Parathyroid adenoma (tissue), 2 donors: Measurements from ENCODE around the gene SLC8A3.

Experiments used
- H2AFZ ChIP-seq: fragments of 300-600 bp; sonication (generic); one replicate; pipeline ENCODE4 v1.7.0; 2017; ENCODE audit warnings: antibody characterized with exemption, mild to moderate bottlenecking
- H3K27ac ChIP-seq: fragments of 300-600 bp; sonication (generic); one replicate; pipeline ENCODE4 v1.7.0; 2017
- H3K27me3 ChIP-seq: fragments of 300-600 bp; sonication (generic); one replicate; pipeline ENCODE4 v1.7.0; 2017; ENCODE audit warnings: low read length; ENCODE audit not compliant: control insufficient read depth, insufficient read depth
- H3K36me3 ChIP-seq: fragments of 300-600 bp; sonication (generic); one replicate; pipeline ENCODE4 v1.7.0; 2017; ENCODE audit warnings: low read length; ENCODE audit not compliant: control insufficient read depth, insufficient read depth
- H3K4me1 ChIP-seq: fragments of 300-600 bp; sonication (generic); one replicate; pipeline ENCODE4 v1.7.0; 2017; ENCODE audit warnings: control low read depth
- H3K4me2 ChIP-seq: fragments of 300-600 bp; sonication (generic); one replicate; pipeline ENCODE4 v1.7.0; 2017; ENCODE audit warnings: low read length
- H3K4me3 ChIP-seq: fragments of 300-600 bp; sonication (generic); one replicate; pipeline ENCODE4 v1.7.0; 2017; ENCODE audit warnings: low read depth, low read length
- H3K79me2 ChIP-seq: fragments of 300-600 bp; sonication (generic); one replicate; pipeline ENCODE4 v1.7.0; 2017; ENCODE audit warnings: control low read depth
- H3K9ac ChIP-seq: fragments of 300-600 bp; sonication (generic); one replicate; pipeline ENCODE4 v1.7.0; 2017; ENCODE audit warnings: mild to moderate bottlenecking
- H3K9me3 ChIP-seq: fragments of 300-600 bp; sonication (generic); one replicate; pipeline ENCODE4 v1.7.0; 2017; ENCODE audit warnings: low read length; ENCODE audit not compliant: control insufficient read depth
- TF ChIP-seq, protein P1 (sequence below): fragments of 300-600 bp; sonication (generic); IDR thresholded peaks from one replicate; pipeline ENCODE4 v1.7.0; 2017; ENCODE audit warnings: antibody characterized with exemption, mild to moderate bottlenecking
- donor health status: primary hyperparathyroidism.

SLC8A3 gene

DNA sequence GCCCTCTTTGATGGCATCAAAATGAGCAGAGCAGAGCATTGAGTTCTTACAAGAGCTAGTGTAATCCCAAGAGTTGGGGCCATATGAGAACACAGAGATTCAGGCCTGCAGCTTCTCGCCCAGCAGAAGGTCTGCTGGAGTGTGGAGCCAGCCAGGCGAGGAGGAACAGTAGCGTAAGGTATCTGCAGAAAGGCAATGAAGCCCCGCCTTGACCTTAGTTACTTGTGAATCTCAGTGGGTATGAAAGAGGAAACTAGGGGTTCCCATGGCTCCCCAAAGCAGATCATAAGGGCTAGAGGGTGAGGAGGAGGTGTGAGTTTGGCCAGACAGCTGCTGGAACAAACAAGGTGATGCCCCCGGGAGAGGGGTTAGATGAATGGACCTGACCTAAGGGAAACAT, 49.4 kb downstream of the SLC8A3 start:
- Histone ChIP-seq H3K36me3 (no peaks in the 10 kb centered on the region), H3K9me3 (no peaks in the 10 kb centered on the region), H3K4me1 (no peaks in the 10 kb centered on the region), H3K4me3 (no peak overlapping the region), H3K4me2 (no peak overlapping the region), H3K9ac (no peak overlapping the region), H3K79me2 (no peaks in the 10 kb centered on the region), H3K27me3 (no peaks in the 10 kb centered on the region), H2AFZ (no peak overlapping the region), H3K27ac (no peak overlapping the region)
- TF ChIP-seq, protein P1, sequence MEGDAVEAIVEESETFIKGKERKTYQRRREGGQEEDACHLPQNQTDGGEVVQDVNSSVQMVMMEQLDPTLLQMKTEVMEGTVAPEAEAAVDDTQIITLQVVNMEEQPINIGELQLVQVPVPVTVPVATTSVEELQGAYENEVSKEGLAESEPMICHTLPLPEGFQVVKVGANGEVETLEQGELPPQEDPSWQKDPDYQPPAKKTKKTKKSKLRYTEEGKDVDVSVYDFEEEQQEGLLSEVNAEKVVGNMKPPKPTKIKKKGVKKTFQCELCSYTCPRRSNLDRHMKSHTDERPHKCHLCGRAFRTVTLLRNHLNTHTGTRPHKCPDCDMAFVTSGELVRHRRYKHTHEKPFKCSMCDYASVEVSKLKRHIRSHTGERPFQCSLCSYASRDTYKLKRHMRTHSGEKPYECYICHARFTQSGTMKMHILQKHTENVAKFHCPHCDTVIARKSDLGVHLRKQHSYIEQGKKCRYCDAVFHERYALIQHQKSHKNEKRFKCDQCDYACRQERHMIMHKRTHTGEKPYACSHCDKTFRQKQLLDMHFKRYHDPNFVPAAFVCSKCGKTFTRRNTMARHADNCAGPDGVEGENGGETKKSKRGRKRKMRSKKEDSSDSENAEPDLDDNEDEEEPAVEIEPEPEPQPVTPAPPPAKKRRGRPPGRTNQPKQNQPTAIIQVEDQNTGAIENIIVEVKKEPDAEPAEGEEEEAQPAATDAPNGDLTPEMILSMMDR = no peak

DNA sequence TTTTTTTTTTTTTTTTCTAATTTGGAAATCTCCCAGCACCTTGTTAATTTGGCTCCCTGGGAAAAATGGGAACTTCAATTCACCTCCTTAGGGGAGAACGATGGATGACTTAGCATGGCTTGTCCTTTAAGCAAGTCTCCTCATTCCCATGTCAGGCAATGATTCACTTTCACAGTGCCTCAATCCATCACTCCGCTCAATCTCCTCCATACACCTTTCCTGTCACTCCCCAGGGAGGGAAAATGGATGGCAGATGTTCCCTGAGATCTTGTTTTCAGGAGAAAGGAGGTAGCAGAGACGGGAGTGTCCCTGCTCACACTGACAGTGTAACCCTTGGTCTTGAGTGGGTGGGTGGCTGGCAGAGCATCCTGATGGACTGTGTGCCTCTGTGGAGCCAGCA, 51.0 kb downstream of the SLC8A3 start:
- Histone ChIP-seq H3K27ac (no peak overlapping the region), H3K9me3 (no peaks in the 10 kb centered on the region), H3K36me3 (no peaks in the 10 kb centered on the region), H3K27me3 (no peaks in the 10 kb centered on the region), H3K79me2 (no peaks in the 10 kb centered on the region), H3K4me1 (no peaks in the 10 kb centered on the region), H2AFZ (no peak overlapping the region), H3K4me2 (no peak overlapping the region), H3K9ac (no peak overlapping the region), H3K4me3 (no peak overlapping the region)
- TF ChIP-seq, protein P1 = no peak

DNA sequence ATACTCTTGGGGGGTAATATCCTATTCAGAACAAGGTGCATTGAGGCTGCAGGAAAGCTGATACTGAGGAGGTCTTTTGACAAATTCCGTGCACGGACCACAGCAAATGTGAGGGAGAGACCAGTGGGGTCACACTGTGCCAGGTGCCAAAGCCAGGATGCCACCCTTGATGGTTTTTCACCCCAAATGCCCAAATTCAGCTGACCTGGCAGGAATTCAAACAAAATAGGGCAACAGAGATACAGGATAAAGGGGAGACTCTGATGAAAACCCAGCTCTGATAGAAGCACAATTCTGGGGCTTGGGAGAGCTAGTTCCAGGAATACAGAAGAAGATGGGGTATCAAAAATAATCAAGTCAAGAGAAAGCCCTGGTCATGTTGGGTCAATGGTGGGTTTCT, 55.3 kb downstream of the SLC8A3 start:
- H3K27ac ChIP-seq = no peak overlapping the region
- TF ChIP-seq, protein P1 = no peak
- H3K4me1 ChIP-seq = no peaks in the 10 kb centered on the region

DNA sequence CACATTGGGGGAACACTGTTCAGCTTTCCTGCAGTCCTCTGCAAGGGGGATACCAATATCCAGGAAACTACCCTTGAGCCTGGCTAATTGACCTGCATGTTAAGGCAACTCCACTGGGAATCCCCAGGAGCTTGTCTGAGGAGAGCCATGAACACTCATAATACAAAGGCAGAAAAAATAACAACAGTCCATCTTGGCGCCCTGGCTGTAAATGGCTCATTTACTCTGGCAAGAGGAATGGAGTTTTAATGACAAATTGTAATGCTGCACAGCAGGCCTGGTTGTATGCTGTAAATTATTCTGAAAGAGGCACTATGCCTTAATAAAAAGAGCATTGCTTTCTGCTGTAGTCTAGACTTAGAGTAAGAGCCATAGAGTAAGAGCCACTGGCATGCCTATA, 58.3 kb downstream of the SLC8A3 start:
- no peaks in the 10 kb centered on the region for H3K9me3 ChIP-seq
- no peak overlapping the region for H3K4me2 ChIP-seq
- no peaks in the 10 kb centered on the region for H3K36me3 ChIP-seq
- TF ChIP-seq, protein P1 = no peak
- no peaks in the 10 kb centered on the region for H3K27me3 ChIP-seq
- H3K27ac ChIP-seq = no peak overlapping the region
- no peak overlapping the region for H2AFZ ChIP-seq
- no peak overlapping the region for H3K9ac ChIP-seq
- no peak overlapping the region for H3K4me3 ChIP-seq
- H3K4me1 ChIP-seq = no peaks in the 10 kb centered on the region
- H3K79me2 ChIP-seq = no peaks in the 10 kb centered on the region

More for the DNA sequence above, 55.3 kb downstream of the SLC8A3 start:
- no peak overlapping the region for H2AFZ ChIP-seq
- no peaks in the 10 kb centered on the region for H3K79me2 ChIP-seq
- H3K9me3 ChIP-seq = no peaks in the 10 kb centered on the region
- no peak overlapping the region for H3K4me2 ChIP-seq
- no peaks in the 10 kb centered on the region for H3K36me3 ChIP-seq
- H3K4me3 ChIP-seq = no peak overlapping the region
- no peak overlapping the region for H3K9ac ChIP-seq
- no peaks in the 10 kb centered on the region for H3K27me3 ChIP-seq

DNA sequence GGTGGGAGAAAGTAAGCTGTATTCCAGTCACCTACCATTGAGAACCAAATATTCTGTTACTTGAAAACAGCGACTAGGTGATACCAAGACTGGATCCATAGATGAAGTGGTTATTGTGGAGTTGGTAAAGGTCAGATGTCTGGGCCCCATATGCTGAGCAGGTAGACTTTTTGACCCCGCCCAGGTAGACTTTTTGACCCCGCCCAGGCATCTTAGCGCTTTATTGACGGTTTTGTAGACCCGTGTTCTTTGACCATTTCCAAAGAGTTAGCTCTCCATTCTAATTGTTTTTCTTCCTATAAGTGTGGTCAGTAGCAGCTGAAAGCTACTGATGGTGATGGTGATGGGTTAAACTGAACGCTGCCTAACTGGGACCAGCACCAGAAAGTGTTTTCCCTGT, 61.6 kb downstream of the SLC8A3 start:
- TF ChIP-seq, protein P1 = no peak
- no peak overlapping the region for H3K9ac ChIP-seq
- H3K4me2 ChIP-seq = no peak overlapping the region
- H3K27ac ChIP-seq = no peak overlapping the region
- no peaks in the 10 kb centered on the region for H3K9me3 ChIP-seq
- no peaks in the 10 kb centered on the region for H3K79me2 ChIP-seq
- no peak overlapping the region for H3K4me3 ChIP-seq
- no peaks in the 10 kb centered on the region for H3K4me1 ChIP-seq
- no peaks in the 10 kb centered on the region for H3K27me3 ChIP-seq
- no peak overlapping the region for H2AFZ ChIP-seq
- H3K36me3 ChIP-seq = no peaks in the 10 kb centered on the region
